ENCODE results near the gene UPP2.

UPP2 gene

DNA sequence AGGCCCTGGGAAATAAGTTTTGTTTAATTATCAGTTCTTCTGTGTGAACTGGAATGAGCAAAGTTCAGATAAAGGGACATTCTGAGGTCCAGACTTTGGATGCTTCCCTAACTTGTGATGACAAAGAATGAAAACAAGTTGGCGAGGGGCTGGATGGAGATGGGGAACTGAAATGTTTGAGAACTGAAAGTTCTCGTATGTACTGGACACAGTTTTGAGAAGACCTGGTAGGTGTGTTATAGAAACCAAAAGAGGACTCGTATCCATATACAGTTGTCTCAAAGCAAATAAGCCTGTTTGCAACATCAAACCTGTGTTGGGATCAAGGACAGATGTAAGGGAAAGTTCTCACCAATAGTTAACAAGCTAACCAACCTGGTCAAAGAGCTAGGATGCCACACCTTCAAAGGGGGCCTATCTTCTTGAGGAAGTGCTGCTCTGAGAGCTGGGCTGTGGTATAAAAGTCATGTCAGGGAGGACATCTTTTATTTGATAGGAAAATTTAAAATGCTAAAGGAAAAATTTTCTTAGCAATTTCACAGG, at the start of gene UPP2:
TSS of gene UPP2 (plus strand) at position 493 of the 543 bp plus-strand sequence. CDS start 188 bp downstream, outside the sequence.
- no peaks in the 10 kb centered on the region for H3K27me3 ChIP-seq (ENCODE audit: control insufficient read depth, insufficient read depth, low read length)
- H3K4me1 ChIP-seq (ENCODE audit: control insufficient read depth, insufficient read depth, low read length), result no peaks in the 10 kb centered on the region
- H3K36me3 ChIP-seq (ENCODE audit: control insufficient read depth, insufficient read depth, low read length), result no peaks in the 10 kb centered on the region
- no peaks in the 10 kb centered on the region for H3K9me3 ChIP-seq (ENCODE audit: control insufficient read depth, insufficient read depth, low read depth, low read length)
- H3K4me3 ChIP-seq (ENCODE audit: low read depth, low read length), result no peak within 1 kb of the TSS
- H3K9ac ChIP-seq (ENCODE audit: low read length), result no peak within 1 kb of the TSS
- no peak within 1 kb of the TSS for H3K27ac ChIP-seq (ENCODE audit: low read depth, low read length)

DNA sequence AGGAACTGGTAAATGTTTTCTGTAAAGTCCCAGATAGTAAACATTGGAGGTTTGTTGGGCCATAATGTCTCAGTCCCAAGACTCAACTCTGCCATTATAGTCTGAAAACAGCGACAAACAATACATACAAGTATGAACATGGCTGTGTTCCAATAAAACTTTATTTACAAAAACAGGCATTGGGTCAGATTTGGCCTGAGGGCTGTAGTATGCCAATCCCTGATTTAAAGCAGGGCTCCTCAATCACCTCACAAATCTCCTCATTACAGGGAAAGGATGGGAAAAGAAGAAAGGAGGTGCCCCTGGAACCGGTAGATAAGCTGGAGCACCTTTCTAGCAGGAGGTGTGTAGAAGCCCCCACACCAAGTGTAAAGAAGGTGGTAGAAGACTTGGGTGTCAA, 48.9 kb upstream of the UPP2 start:
- Histone ChIP-seq H3K4me1 (ENCODE audit: control insufficient read depth, insufficient read depth, low read length) (no peaks in the 10 kb centered on the region), H3K9me3 (ENCODE audit: control insufficient read depth, insufficient read depth, low read depth, low read length) (no peaks in the 10 kb centered on the region), H3K27ac (ENCODE audit: low read depth, low read length) (no peak overlapping the region), H3K27me3 (ENCODE audit: control insufficient read depth, insufficient read depth, low read length) (no peaks in the 10 kb centered on the region), H3K4me3 (ENCODE audit: low read depth, low read length) (no peak overlapping the region), H3K36me3 (ENCODE audit: control insufficient read depth, insufficient read depth, low read length) (no peaks in the 10 kb centered on the region), H3K9ac (ENCODE audit: low read length) (no peak overlapping the region)

DNA sequence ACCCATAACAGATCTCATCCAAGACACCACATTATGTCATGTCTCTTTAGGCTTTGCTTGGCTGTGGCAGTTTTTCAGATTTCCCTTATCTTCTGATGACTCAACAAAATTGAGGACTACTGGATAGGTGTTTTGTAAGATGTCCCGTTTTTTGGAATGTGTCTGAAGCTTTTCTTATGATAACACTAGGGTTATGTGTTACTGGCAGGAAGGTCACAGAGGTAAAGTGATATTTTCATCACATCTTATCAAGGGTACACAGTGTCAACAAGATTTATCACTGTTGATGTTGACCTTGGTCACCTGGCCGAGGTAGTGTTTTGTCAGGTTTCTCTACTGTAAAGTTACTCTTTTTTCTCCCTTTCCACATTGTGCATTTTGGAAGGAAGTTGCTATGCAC, 44.8 kb upstream of the UPP2 start:
- no peak overlapping the region for H3K4me3 ChIP-seq (ENCODE audit: low read depth, low read length)
- H3K9me3 ChIP-seq (ENCODE audit: control insufficient read depth, insufficient read depth, low read depth, low read length), result no peaks in the 10 kb centered on the region
- no peaks in the 10 kb centered on the region for H3K27me3 ChIP-seq (ENCODE audit: control insufficient read depth, insufficient read depth, low read length)
- H3K27ac ChIP-seq (ENCODE audit: low read depth, low read length), result no peak overlapping the region
- H3K36me3 ChIP-seq (ENCODE audit: control insufficient read depth, insufficient read depth, low read length), result no peaks in the 10 kb centered on the region
- H3K4me1 ChIP-seq (ENCODE audit: control insufficient read depth, insufficient read depth, low read length), result no peaks in the 10 kb centered on the region
- H3K9ac ChIP-seq (ENCODE audit: low read length), result no peak overlapping the region

DNA sequence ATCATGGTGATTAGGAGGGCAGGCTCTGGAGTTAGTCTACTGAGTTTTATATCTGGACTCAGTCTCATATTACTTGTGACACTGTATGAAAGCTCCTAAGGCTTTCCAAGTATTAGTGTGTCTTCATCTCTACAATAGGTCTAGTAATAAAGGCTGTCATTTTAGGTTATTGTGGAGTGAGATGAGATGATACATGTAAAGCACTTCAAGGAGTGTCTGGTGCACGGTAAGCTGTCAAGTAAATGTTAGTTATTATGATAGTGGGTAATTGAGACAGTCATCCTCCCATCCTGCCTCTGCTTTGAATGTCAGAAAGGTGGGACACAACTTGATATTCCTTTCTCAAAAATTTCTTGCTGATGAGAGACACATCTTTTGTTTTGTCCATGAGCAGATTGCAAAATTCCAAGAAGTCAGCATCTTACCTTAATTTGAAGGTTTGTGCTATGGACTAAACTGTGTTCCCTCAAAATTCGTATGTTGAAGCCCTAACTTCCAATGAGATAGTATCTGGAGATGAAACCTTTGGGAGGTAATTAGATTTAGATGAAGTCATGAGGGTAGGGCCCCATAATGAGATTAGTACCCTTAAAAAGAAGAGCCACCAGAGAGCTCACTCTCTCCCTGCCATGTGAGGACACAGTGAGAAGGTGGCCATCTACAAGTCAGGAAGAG, 41.4 kb upstream of the UPP2 start:
- no peaks in the 10 kb centered on the region for H3K4me1 ChIP-seq (ENCODE audit: control insufficient read depth, insufficient read depth, low read length)
- no peak overlapping the region for H3K27ac ChIP-seq (ENCODE audit: low read depth, low read length)
- no peaks in the 10 kb centered on the region for H3K27me3 ChIP-seq (ENCODE audit: control insufficient read depth, insufficient read depth, low read length)
- no peak overlapping the region for H3K4me3 ChIP-seq (ENCODE audit: low read depth, low read length)
- no peak overlapping the region for H3K9ac ChIP-seq (ENCODE audit: low read length)
- no peaks in the 10 kb centered on the region for H3K36me3 ChIP-seq (ENCODE audit: control insufficient read depth, insufficient read depth, low read length)
- no peaks in the 10 kb centered on the region for H3K9me3 ChIP-seq (ENCODE audit: control insufficient read depth, insufficient read depth, low read depth, low read length)

DNA sequence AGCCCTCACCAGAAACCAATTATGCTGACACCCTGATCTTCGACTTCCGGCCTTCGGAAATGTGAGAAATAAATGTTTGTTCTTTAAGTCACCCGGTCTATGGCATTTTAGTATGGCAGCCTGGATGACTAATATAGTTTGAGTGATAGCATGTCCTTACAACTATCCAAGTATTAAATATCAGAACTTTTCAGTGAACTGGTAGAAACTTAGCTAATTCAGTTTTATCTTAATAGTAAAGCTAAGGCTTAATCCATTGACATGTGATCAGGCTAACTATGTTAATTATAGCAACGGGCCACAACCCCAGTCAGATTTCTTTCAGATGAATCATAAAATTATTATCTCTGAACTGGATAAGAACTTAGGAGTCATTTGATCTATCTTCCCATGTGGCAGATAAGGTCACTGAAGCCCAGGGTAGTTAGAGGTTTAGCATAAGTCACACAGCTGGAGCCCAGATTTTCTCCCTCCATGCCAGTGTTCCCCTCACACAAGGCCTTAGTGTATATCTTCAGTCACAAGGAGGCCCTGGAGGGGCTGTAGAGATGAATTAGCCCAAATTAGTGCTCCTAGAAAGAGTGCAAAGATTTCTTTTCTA, 40.7 kb upstream of the UPP2 start:
- H3K9me3 ChIP-seq (ENCODE audit: control insufficient read depth, insufficient read depth, low read depth, low read length), result no peaks in the 10 kb centered on the region
- no peaks in the 10 kb centered on the region for H3K4me1 ChIP-seq (ENCODE audit: control insufficient read depth, insufficient read depth, low read length)
- H3K27me3 ChIP-seq (ENCODE audit: control insufficient read depth, insufficient read depth, low read length), result no peaks in the 10 kb centered on the region
- no peaks in the 10 kb centered on the region for H3K36me3 ChIP-seq (ENCODE audit: control insufficient read depth, insufficient read depth, low read length)
- no peak overlapping the region for H3K4me3 ChIP-seq (ENCODE audit: low read depth, low read length)
- H3K27ac ChIP-seq (ENCODE audit: low read depth, low read length), result no peak overlapping the region
- H3K9ac ChIP-seq (ENCODE audit: low read length), result no peak overlapping the region

DNA sequence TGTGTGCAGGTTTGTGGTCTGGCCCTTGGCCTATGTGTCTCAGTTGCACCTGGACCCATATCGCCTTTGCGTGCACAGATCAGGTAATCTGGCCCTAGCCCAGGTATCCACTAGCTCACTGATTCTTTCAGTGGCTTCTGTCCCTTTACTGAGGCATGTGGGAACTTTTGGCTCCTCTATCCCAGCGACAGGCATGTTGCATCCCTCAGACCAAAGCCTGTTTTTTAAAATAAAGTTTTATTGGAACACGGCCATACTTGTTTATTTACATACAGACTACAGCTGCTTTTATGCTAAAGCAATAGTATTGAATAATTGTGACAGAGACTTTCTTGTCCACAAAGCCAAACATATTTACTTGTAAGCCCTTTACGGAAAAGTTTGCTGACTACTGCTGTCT, 39.9 kb upstream of the UPP2 start:
- H3K9me3 ChIP-seq (ENCODE audit: control insufficient read depth, insufficient read depth, low read depth, low read length), result no peaks in the 10 kb centered on the region
- H3K9ac ChIP-seq (ENCODE audit: low read length), result no peak overlapping the region
- no peaks in the 10 kb centered on the region for H3K36me3 ChIP-seq (ENCODE audit: control insufficient read depth, insufficient read depth, low read length)
- no peak overlapping the region for H3K27ac ChIP-seq (ENCODE audit: low read depth, low read length)
- H3K4me1 ChIP-seq (ENCODE audit: control insufficient read depth, insufficient read depth, low read length), result no peaks in the 10 kb centered on the region
- no peaks in the 10 kb centered on the region for H3K27me3 ChIP-seq (ENCODE audit: control insufficient read depth, insufficient read depth, low read length)
- no peak overlapping the region for H3K4me3 ChIP-seq (ENCODE audit: low read depth, low read length)

DNA sequence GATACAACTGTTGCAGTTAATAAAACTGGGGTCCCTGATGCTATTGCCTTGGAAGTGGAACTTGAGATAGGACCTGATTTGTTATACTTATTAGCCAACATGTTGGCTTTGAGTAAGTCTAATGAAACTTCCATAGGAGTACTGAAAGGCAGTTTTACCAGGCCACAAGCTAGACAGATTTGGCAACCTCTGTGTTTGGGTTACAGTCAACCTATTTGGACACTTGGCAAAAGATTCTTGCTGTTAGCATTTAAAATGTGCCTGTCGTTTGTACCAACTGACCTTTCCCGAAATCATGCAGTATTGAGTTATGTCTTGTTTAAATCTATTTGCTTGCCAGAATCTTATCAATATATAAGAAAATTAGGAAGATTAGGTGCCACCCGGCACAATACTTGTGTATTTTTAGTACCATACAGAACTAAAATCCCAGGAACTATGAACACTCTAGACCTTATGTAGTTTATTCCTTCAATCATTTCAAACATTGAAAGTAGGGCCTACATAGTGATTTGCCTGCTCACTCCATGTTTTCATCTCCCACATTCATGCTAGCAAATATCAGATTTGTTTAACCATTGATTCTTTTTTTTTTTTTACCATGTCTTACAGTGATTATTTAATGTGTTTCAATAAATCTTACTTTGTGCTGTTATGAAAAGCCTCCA, 35.5 kb upstream of the UPP2 start:
- no peak overlapping the region for H3K4me3 ChIP-seq (ENCODE audit: low read depth, low read length)
- H3K9ac ChIP-seq (ENCODE audit: low read length), result no peak overlapping the region
- H3K27me3 ChIP-seq (ENCODE audit: control insufficient read depth, insufficient read depth, low read length), result no peaks in the 10 kb centered on the region
- no peak overlapping the region for H3K27ac ChIP-seq (ENCODE audit: low read depth, low read length)
- H3K9me3 ChIP-seq (ENCODE audit: control insufficient read depth, insufficient read depth, low read depth, low read length), result no peaks in the 10 kb centered on the region
- H3K36me3 ChIP-seq (ENCODE audit: control insufficient read depth, insufficient read depth, low read length), result no peaks in the 10 kb centered on the region
- no peaks in the 10 kb centered on the region for H3K4me1 ChIP-seq (ENCODE audit: control insufficient read depth, insufficient read depth, low read length)

DNA sequence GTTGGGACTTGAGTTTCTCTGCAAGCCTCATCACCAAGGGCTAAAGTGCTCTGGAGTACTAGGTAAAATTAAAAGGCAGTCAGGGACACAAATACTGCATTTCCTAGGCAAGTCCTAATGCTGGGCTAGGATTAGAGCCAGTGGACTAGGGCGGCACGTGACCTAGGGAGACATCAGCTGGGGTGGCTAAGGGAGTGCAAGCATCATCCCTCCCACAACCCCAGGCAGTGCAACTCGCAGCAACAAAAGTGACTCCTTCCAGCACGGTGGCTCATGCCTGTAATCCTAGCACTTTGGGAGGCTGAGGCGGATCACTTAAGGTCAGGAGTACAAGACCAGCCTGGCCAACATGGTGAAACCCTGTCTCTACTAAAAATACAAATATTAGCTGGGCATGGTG, 30.7 kb upstream of the UPP2 start:
- Histone ChIP-seq H3K36me3 (ENCODE audit: control insufficient read depth, insufficient read depth, low read length) (no peaks in the 10 kb centered on the region), H3K4me1 (ENCODE audit: control insufficient read depth, insufficient read depth, low read length) (no peaks in the 10 kb centered on the region), H3K27me3 (ENCODE audit: control insufficient read depth, insufficient read depth, low read length) (no peaks in the 10 kb centered on the region), H3K9ac (ENCODE audit: low read length) (no peak overlapping the region), H3K4me3 (ENCODE audit: low read depth, low read length) (no peak overlapping the region), H3K9me3 (ENCODE audit: control insufficient read depth, insufficient read depth, low read depth, low read length) (no peaks in the 10 kb centered on the region), H3K27ac (ENCODE audit: low read depth, low read length) (no peak overlapping the region)

DNA sequence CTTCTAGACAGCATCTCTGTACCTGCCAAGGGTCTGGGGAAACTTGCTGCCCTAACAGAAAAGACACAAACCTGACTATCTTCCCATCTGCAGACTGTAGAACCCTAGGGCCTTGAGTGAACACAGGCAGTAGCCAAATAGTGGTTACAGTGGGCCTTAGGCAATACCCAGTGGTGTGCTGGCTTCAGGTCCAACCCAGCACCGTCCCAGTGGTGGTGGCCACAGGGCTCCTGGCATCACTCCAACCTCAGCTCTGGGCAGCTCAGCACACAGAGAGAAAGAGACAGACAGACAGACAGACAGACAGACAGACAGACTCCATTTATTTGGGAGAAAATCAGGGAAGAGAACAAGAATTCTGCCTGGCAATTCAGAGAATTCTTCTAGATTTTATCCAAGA, 29.3 kb upstream of the UPP2 start:
- Histone ChIP-seq H3K9ac (ENCODE audit: low read length) (no peak overlapping the region), H3K4me3 (ENCODE audit: low read depth, low read length) (no peak overlapping the region), H3K9me3 (ENCODE audit: control insufficient read depth, insufficient read depth, low read depth, low read length) (0 out of 2 replicates have a peak, but pooled peaks cover 4% of the 10 kb centered on the region), H3K27me3 (ENCODE audit: control insufficient read depth, insufficient read depth, low read length) (no peaks in the 10 kb centered on the region), H3K36me3 (ENCODE audit: control insufficient read depth, insufficient read depth, low read length) (no peaks in the 10 kb centered on the region), H3K4me1 (ENCODE audit: control insufficient read depth, insufficient read depth, low read length) (no peaks in the 10 kb centered on the region), H3K27ac (ENCODE audit: low read depth, low read length) (no peak overlapping the region)

DNA sequence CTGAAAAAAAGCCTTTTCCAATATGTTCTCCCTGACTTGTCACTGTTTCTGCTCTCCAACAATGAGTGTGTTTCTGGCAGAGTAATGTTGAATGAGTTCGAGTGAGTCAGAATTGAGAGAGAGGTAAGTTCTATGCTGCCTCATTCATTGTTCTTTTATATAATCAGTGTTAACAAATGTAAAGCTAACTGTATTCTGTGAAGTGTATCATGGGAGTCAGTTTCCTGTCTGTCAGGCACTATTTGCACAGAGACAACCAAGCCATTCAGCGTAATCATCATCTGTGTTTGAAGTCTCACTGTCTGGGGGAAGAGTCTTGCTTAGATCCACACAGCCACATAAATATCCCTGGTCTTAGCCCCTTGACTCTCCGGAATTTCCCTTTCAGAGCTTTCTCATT, 22.0 kb upstream of the UPP2 start:
- no peak overlapping the region for H3K27ac ChIP-seq (ENCODE audit: low read depth, low read length)
- H3K36me3 ChIP-seq (ENCODE audit: control insufficient read depth, insufficient read depth, low read length), result no peaks in the 10 kb centered on the region
- H3K27me3 ChIP-seq (ENCODE audit: control insufficient read depth, insufficient read depth, low read length), result no peaks in the 10 kb centered on the region
- no peaks in the 10 kb centered on the region for H3K4me1 ChIP-seq (ENCODE audit: control insufficient read depth, insufficient read depth, low read length)
- H3K9me3 ChIP-seq (ENCODE audit: control insufficient read depth, insufficient read depth, low read depth, low read length), result 0 out of 2 replicates have a peak, but pooled peaks cover 4% of the 10 kb centered on the region
- no peak overlapping the region for H3K4me3 ChIP-seq (ENCODE audit: low read depth, low read length)
- no peak overlapping the region for H3K9ac ChIP-seq (ENCODE audit: low read length)

DNA sequence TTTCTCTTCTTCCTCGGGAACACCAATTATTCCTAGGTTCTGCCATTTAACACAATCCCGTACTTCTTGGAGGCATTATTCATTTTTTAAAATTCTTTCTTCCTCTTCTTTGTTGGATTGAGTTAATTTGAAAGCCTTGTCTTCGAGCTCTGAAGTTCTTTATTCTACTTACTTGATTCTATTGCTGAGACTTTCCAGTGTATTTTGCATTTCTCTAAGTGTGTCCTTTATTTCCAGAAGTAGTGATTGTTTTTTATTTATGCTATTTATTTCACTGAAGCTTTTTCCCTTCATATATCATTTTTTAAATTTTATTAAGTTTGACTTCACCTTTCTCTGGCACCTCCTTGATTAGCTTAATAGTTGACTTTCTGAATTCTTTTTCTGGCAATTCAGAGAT, 13.6 kb upstream of the UPP2 start:
- Histone ChIP-seq H3K4me3 (ENCODE audit: low read depth, low read length) (no peak overlapping the region), H3K36me3 (ENCODE audit: control insufficient read depth, insufficient read depth, low read length) (no peaks in the 10 kb centered on the region), H3K4me1 (ENCODE audit: control insufficient read depth, insufficient read depth, low read length) (no peaks in the 10 kb centered on the region), H3K9ac (ENCODE audit: low read length) (no peak overlapping the region), H3K9me3 (ENCODE audit: control insufficient read depth, insufficient read depth, low read depth, low read length) (peaks cover 5% of the 10 kb centered on the region; the same call in 1 of the 2 replicates), H3K27ac (ENCODE audit: low read depth, low read length) (no peak overlapping the region), H3K27me3 (ENCODE audit: control insufficient read depth, insufficient read depth, low read length) (no peaks in the 10 kb centered on the region)
